OCI-M1 (cell line): Measurements from ENCODE around the gene MRGPRF.
A peak's percentile ranks its signal among the peaks of the same experiment; 100 is the strongest.

ENCODE experiments used
- DNase-seq: peaks from one replicate; lab custom pipeline; 2025; lab: John Stamatoyannopoulos, UW

The MRGPRF gene

GRCh38 chr11:68963779-68964178 is 49.3 kb downstream of the MRGPRF start:
- no peak for DNase-seq

GRCh38 chr11:68962527-68963250 is 50.4 kb downstream of the MRGPRF start:
- peak; percentile 57 for DNase-seq

DNA sequence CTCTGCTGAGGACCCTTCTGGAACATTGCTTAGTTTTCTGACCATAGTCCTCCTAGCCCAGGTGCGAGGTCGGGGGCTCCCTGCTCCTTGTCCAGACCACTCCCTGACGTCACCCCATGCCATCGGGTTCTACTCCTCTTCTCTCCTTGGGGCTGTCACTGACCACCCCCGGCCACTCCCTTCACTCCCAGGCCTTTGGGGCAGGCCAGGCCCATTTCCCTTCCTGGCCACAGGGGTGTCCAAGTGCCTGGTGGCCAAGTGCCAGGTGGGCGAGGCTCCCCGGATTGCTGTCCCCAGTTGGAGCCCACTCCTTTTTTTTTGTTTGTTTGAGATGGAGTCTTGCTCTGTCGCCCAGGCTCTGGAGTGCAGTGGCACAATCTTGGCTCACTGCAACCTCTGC is 51.8 kb downstream of the MRGPRF start:
- DNase-seq = no peak

DNA sequence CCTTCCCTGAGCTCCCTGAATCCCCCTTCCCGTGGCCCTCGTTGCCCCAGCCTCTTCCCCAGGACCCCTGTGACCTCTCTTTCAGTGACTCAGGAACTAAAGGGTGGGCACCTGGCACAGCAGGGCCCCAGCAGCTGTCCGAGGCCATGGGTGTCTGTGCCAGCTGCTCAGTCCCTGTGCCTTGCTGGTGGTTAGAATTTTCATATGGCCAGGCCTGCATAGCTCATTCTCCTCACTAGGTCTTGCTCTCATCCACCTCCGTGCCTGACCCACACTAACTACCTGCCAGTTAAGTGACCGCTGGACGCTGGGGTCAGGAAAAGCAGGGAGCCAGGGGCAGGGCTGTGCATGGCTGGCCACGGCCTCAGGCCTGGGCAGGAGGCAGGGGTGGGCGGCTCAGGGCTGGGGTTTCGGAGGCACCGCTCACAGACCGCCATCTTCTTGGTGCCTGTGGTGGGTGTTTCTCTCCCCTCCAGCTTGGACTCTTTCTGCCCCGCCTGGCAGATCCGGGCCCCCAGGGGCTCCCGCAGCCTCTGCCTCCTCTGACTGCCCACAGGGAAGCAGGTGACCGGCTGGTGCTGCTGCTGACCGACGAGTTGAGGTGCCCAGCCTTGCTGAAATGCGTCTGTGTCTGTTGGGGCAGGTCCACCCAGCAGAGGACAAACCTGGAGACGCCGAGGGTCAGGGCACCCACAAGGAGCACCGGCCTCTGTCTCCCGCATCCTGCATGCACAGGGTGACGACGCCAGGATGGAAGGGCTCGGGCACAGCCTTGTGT is 52.6 kb downstream of the MRGPRF start:
- no peak for DNase-seq

DNA sequence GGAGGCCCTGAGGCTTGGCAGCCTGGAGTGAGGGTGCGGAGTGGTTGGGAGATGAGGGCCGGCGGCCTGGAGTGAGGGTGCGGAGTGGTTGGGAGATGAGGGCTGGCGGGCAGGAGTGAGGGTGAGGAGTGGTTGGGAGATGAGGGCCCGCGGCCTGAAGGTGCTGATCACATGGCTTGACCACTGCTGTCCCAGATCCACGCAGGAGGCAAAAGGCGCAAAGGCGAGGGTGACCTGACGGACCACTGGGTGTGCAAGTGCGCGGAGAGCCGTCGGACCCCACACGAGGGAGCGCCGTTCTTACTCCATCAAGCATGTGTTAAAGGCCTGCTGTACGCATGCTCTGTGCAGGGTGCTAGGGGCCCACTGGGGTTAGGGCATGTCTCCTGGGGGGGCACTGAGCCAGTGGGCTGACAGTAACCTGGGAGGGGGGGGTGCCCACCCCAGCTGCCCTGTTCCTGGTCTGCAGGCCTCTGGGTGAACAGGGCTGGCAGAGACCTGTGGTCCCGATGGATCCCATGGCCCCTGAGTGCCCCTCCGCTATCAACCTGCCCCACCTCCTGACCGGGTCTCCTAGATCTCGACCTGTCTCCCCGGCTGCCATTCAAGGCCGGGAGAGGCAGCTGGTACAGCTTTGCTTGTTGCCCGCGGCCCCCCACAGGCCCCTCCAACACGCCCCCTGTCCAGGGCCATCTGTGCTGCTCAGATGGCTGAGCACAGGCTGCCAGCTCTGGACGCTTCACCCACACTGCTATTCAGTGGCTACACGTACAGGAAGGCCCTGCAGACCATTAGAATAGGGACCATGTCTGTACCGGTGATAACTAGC is 53.4 kb downstream of the MRGPRF start:
- no peak for DNase-seq

GRCh38 chr11:68958211-68958610 is 54.8 kb downstream of the MRGPRF start:
- DNase-seq = no peak

- DNase-seq = no peak
Observed at GRCh38 chr11:68956547-68957254, 56.3 kb downstream of the MRGPRF start.

GRCh38 chr11:68956142-68956541 is 56.9 kb downstream of the MRGPRF start:
- DNase-seq = peak; percentile 75

DNA sequence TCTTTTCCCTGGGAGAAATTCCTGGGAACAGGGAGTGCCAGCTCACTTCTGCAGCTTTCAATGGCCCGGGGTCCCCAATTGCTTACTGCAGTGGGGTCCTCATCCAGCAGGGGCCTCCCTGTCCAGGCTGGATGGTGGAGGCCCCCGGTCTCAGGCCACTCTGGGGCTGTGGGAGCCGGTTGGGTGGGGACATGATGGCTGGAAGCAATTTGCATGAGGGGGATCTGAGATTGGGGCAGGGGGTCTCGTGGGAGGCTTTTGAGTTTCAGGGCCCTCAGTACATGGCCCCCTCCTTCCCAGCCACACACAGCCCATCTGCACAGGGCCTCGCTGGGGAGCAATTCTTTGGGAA is 57.5 kb downstream of the MRGPRF start:
- no peak for DNase-seq

GRCh38 chr11:68954836-68955606 is 58.0 kb downstream of the MRGPRF start:
- peak; percentile 93 for DNase-seq
